ENCODE data around the gene FBXO47. TPM values are rescaled to one million over a fixed set of nuclear protein-coding genes. Genes with fewer than 3 reads are reported as not detected.

FBXO47 gene
- total and polyA plus RNA-seq, 2 donors (not counting 3 experiments of a cell fraction or from before 2014, with no cell fraction given), result not detected

GRCh38 chr17:38943607-38944006 lies 23.6 kb downstream of the FBXO47 start:
- H2AFZ ChIP-seq (ENCODE audit: low read depth, low read length), result no peak overlapping the region
- no peaks in the 10 kb centered on the region for H3K9me3 ChIP-seq (replicated peaks; ENCODE audit: control insufficient read depth, insufficient read depth, low read length)
- H3K9ac ChIP-seq (replicated peaks; ENCODE audit: extremely low read depth, insufficient read depth, low read length), result no peak overlapping the region
- intact Hi-C loops (cut with micrococcal nuclease) (no loop called here), dilution Hi-C loops (cut with MboI; ENCODE audit: extremely low pct_ligation_motif_present, low sequenced_read_pairs) (no loop called here)
- no peaks in the 10 kb centered on the region for H3K36me3 ChIP-seq (ENCODE audit: control insufficient read depth in 2 of 2, extremely low read depth in 1 of 2, insufficient read depth in 2 of 2, low read length in 2 of 2)
- H3K79me2 ChIP-seq (ENCODE audit: control insufficient read depth, insufficient read depth, low read length), result no peaks in the 10 kb centered on the region
- no peak overlapping the region for H3K27ac ChIP-seq (ENCODE audit: insufficient read depth, low read depth, low read length)
- no TSS peak for BruUV-seq (replicated peaks)
- TF ChIP-seq, protein P1, sequence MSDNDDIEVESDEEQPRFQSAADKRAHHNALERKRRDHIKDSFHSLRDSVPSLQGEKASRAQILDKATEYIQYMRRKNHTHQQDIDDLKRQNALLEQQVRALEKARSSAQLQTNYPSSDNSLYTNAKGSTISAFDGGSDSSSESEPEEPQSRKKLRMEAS (IDR thresholded peaks at IDR 0.05; ENCODE audit: insufficient read depth, insufficient read length), result no peak
- TF ChIP-seq CTCF (IDR thresholded peaks at IDR 0.05; ENCODE audit: extremely low read depth in 1 of 2, insufficient read depth in 1 of 2, low read depth in 1 of 2, low read length in 2 of 2) (no peak), POLR2AphosphoS5 (IDR thresholded peaks at IDR 0.05; ENCODE audit: insufficient read depth, low read depth, low read length) (no peak), POLR2A (IDR thresholded peaks at IDR 0.05; ENCODE audit: low read depth, low read length) (no peak), EZH2 (IDR thresholded peaks at IDR 0.05; ENCODE audit: borderline replicate concordance, low read depth, low read length, severe bottlenecking) (no peak)
- no peak overlapping the region for H3K4me3 ChIP-seq (replicated peaks in 1 of 3; ENCODE audit: insufficient read depth in 1 of 3, low read depth in 1 of 3, low read length in 3 of 3)
- no peak for DNase-seq (ENCODE audit: low read depth, low spot score)
- H3K27me3 ChIP-seq (ENCODE audit: control insufficient read depth in 2 of 2, insufficient read depth in 2 of 2, low read length in 2 of 2), result no peaks in the 10 kb centered on the region
- ChIA-PET POLR2A (no interaction called here), CTCF (interaction anchor here (1.9 to 3.8 kb wide), 3 partner anchors 10 to 210 kb away, joined by 5 to 17 read pairs (median 10); no protein-coding TSS in a partner anchor)
- no peak for FAIRE-seq
- no peaks in the 10 kb centered on the region for H4K20me1 ChIP-seq (replicated peaks; ENCODE audit: control insufficient read depth, extremely low read depth, insufficient read depth, low read length)
- H3K9me1 ChIP-seq (replicated peaks; ENCODE audit: control insufficient read depth, extremely low read depth, insufficient read depth, low read length), result no peaks in the 10 kb centered on the region
- H3K4me2 ChIP-seq (ENCODE audit: insufficient read depth, low read length), result no peak overlapping the region
- no peaks in the 10 kb centered on the region for H3K4me1 ChIP-seq (ENCODE audit: control insufficient read depth, extremely low read depth, insufficient read depth, low read length)

Data from endothelial cell of umbilical vein (primary cell).